ENCODE data around the gene APOA1. TPM values are rescaled to one million over a fixed set of nuclear protein-coding genes. Genes with fewer than 3 reads are reported as not detected.

The APOA1 gene
- total and polyA plus RNA-seq, 2 of the 4 experiments (the other 2 are of a cell fraction), result 0.18 to 0.89 TPM

- Histone ChIP-seq H3K4ac (ENCODE audit: low read depth, low read length) (peak overlapping the region; percentile 31; the same call in 1 of the 2 replicates), H3K9me3 (ENCODE audit: control insufficient read depth, insufficient read depth, low read length) (no peaks in the 10 kb centered on the region), H2BK5ac (ENCODE audit: low read depth, low read length, poor library complexity, severe bottlenecking) (no peak overlapping the region), H3K9ac (ENCODE audit: low read depth, low read length) (no peak overlapping the region), H3K4me1 (ENCODE audit: control insufficient read depth, insufficient read depth, low read length) (peaks cover 21% of the 10 kb centered on the region), H3K27me3 (ENCODE audit: control insufficient read depth, insufficient read depth, low read length) (no peaks in the 10 kb centered on the region), H3K27ac (ENCODE audit: insufficient read depth, low read length) (no peak overlapping the region), H4K5ac (ENCODE audit: low read depth, low read length) (peak overlapping the region; percentile 27; the same call in 1 of the 2 replicates), H3K23ac (ENCODE audit: low read depth, low read length) (no peak overlapping the region), H2BK15ac (ENCODE audit: low read depth, low read length) (no peak overlapping the region), H2AFZ (replicated peaks; ENCODE audit: low read length, poor library complexity) (no peak overlapping the region), H2AK9ac (replicated peaks; ENCODE audit: low read depth, low read length, poor library complexity) (no peak overlapping the region), H4K8ac (ENCODE audit: low read depth in 2 of 2, low read length in 2 of 2) (no peak overlapping the region), H3K56ac (ENCODE audit: extremely low read depth, insufficient read depth, low read length) (no peak overlapping the region), H3K14ac (replicated peaks; ENCODE audit: low read depth, low read length) (no peak overlapping the region), H3K4me2 (ENCODE audit: low read depth, low read length) (no peak overlapping the region), H2BK120ac (ENCODE audit: low read depth, low read length) (no peak overlapping the region), H3K9me1 (ENCODE audit: insufficient read depth, low read length) (peaks cover 24% of the 10 kb centered on the region), H2AK5ac (ENCODE audit: low read depth, low read length) (peak overlapping the region; percentile 27; the same call in 1 of the 2 replicates), H3K79me1 (ENCODE audit: low read depth in 1 of 2, low read length in 2 of 2) (peaks cover 0 to 14% of the 10 kb centered on the region in 2 experiments; a peak in 2 of 4 replicates), H3K18ac (ENCODE audit: low read depth, low read length) (no peak overlapping the region), H3K36me3 (ENCODE audit: control insufficient read depth, insufficient read depth, low read length) (peaks cover 30% of the 10 kb centered on the region), H3K4me3 (ENCODE audit: insufficient read depth, low read depth, low read length) (no peak overlapping the region), H4K20me1 (ENCODE audit: insufficient read depth, low read length) (peaks cover 12% of the 10 kb centered on the region), H4K91ac (ENCODE audit: insufficient read depth, low read depth, low read length) (no peak overlapping the region), H2BK20ac (ENCODE audit: low read depth, low read length) (no peak overlapping the region)
- dilution Hi-C loops (cut with HindIII; ENCODE audit: low sequenced_read_pairs, unreplicated experiment), result no loop called here
- POLR2A ChIA-PET (ENCODE audit: unreplicated experiment), result no interaction called here
- no TSS peak for BruUV-seq (replicated peaks)
- intact Hi-C loops (cut with micrococcal nuclease), result loop anchor here (10.0 kb wide), 1 partner anchor 367 kb away; no protein-coding TSS in a partner anchor
- ATAC-seq (ENCODE audit: low read depth) (no peak), DNase-seq (no peak)
- WGBS, 2 experiments (ENCODE audit: extremely low coverage in 2 of 2, insufficient read length in 1 of 2), result 77% methylated on average over 3 of the region's 7 CpGs; no CpG with 5 or more reads in 1 of the 2 experiments
- in situ Hi-C loops (cut with MboI; ENCODE audit: low sequenced_read_pairs), result no loop called here
- TF ChIP-seq USF2 (IDR thresholded peaks at IDR 0.05; ENCODE audit: low read depth, low read length) (no peak), CEBPB (IDR thresholded peaks at IDR 0.05; ENCODE audit: low read depth, low read length) (no peak), FOS (IDR thresholded peaks at IDR 0.05; ENCODE audit: low read depth, low read length) (no peak), SMC3 (IDR thresholded peaks at IDR 0.05; ENCODE audit: low read depth, low read length) (no peak), RCOR1 (IDR thresholded peaks at IDR 0.05; ENCODE audit: insufficient replicate concordance, low read length) (no peak), RFX5 (IDR thresholded peaks at IDR 0.05; ENCODE audit: low read depth, low read length) (no peak), BHLHE40 (IDR thresholded peaks at IDR 0.05; ENCODE audit: low read depth, low read length) (no peak), MXI1 (IDR thresholded peaks at IDR 0.05; ENCODE audit: borderline replicate concordance, low read depth, low read length) (no peak), POLR2A (IDR thresholded peaks at IDR 0.05; ENCODE audit: low read depth, low read length) (no peak), RAD21 (IDR thresholded peaks at IDR 0.05; ENCODE audit: low read length) (no peak), ELK1 (IDR thresholded peaks at IDR 0.05; ENCODE audit: borderline replicate concordance, low read depth, low read length) (no peak), CTCF (conservative IDR thresholded peaks at IDR 0.05; ENCODE audit: low read depth, low read length) (no peak), MAZ (IDR thresholded peaks at IDR 0.05; ENCODE audit: borderline replicate concordance, low read depth, low read length) (no peak)
- CTCF ChIA-PET, result interaction anchor here (1.1 kb wide), 1 partner anchor 22 kb away, joined by 4 read pairs; no protein-coding TSS in a partner anchor
Measured at GRCh38 chr11:116857936-116858335, 20.5 kb upstream of the APOA1 start.

Measured in IMR-90 (cell line).